Stimulated activated CD8-positive, alpha-beta memory T cell treated with anti-CD3 and anti-CD28 coated beads, Interleukin-15, amount 100 ng/mL, for 48 hours (primary cell): ENCODE data around the gene TECPR2.
A peak's percentile ranks its signal among the peaks of the same experiment; 100 is the strongest.

Experiments used
- DNase-seq, 2 donors: peaks; one replicate each; pipeline ENCODE4 v3.0.0-alpha.2; 2020; ENCODE audit warnings: low read depth in 2 of 2

TECPR2 gene

DNA sequence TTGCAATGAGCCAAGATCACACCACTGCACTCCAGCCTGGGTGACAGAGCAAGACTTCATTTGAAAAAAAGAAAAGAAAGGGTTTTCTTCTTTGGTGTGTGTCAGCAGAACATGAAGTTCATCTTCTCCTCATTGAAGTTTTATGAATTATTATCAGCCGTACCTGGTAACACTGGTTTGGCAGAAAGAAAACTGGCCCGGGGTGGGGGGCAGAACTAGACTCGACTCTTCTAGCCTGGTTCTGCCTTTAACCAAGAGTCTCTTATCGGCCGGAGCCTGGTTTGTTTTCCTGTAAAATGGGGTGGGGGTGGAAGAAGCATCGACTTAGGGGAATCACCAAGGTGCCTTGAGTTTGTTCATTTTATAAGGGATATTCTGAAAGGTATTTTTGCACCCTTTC is 64.1 kb downstream of the TECPR2 start:
- DNase-seq: no peak

DNA sequence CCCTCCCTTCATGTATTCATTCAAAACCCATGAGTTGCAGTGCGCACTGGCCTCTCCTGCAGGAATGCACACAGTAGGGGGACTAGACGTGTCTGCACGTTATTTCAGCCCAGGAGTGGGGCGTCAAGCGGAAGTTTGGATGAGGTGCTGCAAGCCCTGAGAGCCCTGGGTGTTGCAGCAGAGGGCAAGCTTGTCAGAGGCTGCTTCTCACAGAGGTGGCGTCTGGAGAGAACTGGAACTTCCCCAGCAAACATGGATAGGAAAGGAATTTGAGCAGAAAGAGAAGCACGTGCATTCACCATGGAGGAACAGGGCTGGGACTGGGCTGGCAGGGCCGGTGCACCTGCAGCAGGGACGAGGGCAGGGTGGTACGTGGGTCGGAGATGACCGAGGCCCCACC is 64.9 kb downstream of the TECPR2 start:
- no peak for DNase-seq

DNA sequence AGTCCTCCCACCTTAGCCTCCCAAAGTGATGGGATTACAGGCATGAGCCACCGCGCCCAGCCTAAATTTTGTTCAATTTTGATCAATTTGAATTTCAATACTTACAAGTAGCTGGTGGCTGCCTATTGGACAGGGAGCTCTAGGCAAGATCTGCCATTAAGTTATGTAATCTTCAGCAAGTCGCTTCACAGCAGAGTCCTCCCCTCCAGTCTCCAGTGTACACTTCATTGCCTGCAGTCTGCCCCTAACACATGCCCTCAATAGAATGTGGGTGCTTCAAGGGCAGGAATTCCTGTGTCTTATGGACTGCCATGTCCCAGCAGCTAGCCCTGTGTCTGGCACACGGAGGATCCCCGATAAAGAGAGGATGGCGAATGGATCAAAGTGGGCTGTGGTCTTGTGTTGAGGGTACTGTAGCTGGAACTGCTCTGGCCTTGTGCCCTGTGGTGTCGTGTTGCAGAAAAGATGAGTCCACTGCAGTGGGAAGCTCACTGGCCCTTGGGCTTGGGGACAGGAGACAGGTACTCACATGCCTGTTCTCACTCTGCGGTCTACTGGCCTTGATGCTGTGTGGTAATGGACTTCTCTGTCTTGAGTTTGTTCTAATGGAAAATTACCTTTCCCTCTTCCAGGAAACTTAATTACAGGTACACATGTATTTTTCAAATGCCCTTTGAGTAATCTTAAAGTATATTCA is 67.6 kb downstream of the TECPR2 start:
- DNase-seq: no peak

DNA sequence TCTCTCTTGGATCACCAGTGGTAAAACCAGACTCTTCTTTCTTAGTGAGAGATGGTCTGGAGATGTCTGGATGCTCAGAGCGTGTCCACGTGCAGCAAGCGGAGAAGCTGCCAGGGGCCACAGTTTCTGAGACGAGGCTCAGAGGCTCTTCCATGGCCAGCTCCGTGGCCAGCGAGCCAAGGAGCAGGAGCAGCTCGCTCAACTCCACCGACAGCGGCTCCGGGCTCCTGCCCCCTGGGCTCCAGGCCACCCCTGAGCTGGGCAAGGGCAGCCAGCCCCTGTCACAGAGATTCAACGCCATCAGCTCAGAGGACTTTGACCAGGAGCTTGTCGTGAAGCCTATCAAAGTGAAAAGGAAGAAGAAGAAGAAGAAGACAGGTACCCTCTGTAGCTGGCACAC is 69.0 kb downstream of the TECPR2 start:
- no peak for DNase-seq

DNA sequence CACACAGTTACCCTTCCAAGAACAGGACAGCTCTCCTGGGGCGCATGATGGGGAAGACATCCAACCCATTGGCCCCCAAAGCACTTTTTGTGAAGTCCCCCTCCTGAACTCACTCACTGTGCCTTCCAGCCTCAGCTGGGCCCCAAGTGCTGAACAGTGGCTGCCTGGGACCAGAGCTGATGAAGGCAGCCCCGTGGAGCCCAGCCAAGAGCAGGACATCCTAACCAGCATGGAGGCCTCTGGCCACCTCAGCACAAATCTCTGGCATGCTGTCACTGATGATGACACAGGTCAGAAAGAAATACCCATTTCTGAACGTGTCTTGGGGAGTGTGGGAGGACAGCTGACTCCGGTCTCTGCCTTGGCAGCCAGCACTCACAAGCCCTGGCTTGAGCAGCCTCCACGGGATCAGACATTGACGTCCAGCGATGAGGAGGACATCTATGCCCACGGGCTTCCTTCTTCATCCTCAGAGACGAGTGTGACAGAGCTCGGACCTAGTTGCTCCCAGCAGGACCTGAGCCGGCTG is 72.0 kb downstream of the TECPR2 start:
- no peak for DNase-seq

DNA sequence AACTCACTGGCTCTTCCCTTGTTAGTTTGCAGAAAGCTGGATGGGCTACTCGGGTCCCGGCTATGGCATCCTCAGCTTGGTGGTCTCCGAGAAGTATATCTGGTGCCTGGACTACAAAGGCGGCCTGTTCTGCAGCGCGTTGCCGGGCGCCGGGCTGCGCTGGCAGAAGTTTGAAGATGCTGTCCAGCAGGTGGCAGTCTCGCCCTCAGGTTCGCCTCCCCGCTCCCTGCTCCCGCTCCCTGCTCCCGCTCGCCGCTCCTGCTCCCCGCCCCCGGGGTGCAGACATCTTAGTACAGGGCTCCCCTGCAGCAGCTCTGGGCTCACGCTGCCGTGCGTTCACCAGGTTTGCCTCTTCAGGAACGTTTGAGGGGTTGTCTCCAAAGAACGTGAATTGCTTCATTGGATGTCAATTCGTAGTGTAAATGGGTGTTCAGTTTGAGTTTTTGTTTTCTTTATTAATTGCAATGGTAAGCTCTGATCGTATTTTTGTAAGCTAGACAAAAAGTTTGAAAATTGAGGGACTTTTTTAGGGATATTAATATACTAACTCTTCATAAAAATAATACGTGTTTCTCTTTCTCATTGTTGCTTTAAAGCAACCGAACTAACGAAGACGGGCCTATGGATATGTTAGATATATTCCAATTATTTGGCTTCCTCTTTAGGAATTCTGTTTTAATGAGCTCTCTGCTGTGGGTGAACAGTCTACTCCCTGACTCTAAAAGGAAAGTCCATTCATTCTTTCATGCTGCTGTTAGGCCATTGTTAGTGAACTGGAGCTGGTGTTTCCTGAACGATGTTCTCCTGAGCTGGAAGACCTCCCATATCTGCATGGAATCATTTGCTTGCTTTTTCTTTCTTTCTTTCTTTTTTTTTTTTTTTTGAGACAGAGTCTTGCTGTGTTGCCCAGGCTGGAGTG is 75.5 kb downstream of the TECPR2 start:
- peak; percentile 44 to 45 for DNase-seq

DNA sequence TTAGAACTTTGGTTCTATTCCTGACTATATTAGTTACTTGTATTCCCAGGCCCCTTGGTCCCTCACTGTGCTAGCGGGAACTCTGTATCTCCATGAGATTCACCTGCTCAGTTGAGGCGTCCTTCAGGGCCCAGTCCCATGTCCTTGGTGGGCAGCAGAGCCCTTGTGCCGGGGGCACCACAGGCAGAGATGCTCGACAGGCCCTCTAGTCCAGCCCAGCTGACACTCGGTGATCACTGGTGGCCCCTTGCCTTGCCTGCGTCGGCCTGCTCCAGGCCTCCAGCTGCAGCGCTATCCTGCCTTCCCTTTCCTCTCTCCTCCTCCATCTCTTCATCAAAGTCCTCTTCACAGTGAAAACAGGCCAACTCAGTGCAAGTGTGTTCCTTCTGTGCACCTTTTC is 76.8 kb downstream of the TECPR2 start:
- no peak for DNase-seq

DNA sequence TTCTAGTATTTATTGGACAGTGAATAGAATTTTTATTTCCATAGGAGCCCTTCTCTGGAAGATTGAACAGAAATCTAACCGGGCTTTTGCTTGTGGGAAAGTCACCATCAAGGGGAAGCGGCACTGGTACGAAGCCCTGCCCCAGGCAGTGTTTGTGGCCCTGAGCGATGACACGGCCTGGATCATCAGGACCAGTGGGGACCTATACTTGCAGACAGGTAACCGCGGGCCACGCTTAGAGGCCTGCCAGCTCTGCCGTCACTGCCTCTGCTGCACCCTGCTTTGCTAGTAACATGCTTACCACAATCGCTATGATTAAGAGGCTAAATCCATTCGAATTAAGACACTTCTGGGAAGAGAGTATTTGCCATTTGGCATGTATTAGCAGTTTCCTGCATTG is 77.7 kb downstream of the TECPR2 start:
- DNase-seq: no peak

DNA sequence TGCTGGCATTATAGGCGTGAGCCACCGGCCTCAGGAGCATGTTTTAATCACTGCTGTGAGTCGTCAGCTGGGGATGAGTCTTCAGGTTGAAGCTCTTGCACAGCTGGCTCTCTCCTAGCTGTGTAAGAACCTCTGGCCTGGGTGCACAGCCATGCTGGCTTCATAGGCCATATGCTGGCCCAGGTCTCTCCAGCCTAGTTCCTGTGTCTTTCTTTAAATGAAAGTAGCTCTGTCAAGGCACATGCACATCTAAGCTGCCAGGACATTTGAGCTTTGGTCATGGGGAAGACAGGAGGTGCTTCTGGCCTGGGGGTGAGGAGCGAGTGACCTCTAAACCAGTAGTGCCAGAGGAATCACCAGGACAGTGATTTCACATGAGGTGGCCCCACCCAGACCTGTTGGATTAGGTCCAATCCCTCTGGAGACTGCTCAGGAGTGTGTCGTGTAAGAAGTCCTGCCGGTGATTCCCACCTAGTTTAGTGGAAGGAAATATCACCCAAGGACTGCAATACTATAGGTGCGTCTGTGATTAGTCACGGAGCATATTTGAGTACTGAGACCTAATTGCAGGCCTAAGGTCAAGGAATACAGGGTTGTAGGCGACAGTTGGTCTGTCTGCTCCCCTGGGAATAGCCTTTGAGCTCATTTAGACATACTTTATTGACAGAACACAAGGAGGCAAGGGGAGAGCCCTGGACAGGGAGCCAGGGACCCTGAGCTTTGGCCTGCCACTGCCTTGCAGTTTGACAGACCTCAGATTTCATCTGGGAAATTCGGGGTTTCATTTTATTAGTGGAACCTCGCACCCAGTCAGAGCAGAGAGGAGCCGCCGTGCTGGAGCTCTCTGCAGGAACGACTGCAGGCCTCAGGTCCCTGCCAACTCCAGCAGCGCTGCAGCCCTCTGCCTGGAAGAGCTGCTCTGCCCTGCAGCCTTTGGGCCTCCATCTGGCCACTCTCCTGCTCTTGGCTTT is 79.8 kb downstream of the TECPR2 start:
- no peak for DNase-seq

DNA sequence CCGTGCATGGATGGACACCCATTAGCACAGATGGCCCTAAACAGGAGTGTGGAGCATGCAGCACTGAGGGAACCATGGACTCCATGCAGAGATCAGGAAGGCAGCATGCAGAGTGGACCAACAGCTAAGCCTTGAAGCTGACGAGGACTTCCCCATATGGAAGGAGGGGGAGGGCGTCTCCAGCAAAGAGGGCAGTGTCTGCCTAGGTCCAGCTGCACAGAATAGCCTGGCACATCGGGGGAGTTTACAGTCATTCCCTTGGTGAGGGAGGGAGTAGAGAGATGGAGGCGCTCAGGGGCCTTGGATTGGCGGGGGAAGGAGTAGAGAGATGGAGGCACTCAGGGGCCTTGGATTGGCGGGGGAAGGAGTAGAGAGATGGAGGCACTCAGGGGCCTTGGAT is 82.3 kb downstream of the TECPR2 start:
- DNase-seq: no peak

DNA sequence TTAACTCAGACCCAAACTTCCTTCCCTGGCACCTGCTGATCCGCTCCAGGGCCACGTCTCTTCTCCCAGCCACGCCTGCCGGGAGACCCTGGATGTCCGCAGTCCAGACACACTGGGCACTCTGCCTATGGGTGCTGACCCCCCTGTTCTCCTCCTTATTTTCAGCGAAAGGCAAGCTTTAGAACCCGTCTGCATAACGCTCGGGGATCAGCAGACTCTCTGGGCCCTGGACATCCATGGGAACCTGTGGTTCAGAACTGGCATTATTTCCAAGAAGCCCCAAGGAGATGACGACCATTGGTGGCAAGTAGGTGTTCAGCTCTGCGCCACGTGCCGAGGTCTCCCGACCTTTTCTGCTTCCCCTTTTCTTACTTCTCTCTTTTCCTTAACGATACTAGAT is 82.9 kb downstream of the TECPR2 start:
- DNase-seq: no peak

DNA sequence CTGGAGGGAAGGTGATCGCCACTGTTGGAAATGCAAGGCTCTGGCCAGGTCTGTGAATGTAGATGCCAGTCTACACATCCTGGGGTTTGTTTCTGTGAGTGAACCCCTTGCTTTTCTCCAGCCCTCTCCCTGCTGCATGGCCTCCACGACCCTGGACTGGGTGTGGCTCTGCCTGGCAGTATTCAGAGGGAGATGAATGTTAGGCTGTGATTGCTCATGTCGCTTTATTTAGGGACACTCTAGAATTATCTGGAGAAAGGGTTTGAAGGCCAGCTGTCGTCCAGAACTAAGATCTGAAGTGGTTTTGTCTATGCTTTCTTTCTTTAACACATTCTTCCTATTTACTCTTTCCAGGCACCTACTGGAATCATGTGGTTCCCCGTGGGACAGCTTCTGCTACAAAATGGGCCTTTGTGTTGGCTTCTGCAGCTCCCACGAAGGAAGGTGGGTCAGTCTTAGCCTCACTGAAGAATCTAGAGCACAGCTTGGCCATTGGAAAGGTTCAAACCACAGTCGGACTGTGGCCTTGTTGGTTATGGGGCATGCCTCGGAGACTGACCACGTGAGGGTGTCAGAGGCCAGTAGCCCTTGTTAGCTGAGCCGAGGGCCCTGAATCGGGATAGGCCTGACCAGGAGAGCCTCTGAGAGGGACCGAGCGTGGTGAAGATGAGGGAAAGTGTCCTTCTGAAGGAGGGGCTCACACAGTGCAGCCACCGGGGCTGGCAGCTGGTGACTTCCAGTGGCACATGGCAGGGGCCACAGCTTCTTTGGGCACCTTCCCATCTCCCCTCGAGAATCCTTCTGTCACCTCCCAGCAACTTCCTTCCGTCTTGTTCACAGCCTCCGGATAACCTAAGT is 87.7 kb downstream of the TECPR2 start:
- no peak for DNase-seq

DNA sequence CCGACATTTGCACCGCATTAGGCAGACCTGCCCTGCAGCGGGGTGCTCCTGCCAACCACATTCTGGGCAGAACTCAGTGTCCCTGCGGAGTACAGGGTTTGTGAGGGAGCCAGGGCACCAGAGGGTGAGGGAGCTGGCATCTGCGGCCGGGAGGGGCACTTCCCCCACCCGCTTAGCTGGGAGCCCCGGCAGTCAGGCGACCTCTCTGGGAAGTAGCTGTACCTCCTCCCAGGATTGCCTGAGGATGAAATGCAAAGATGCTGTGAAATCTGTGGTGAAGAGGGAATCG is 88.3 kb downstream of the TECPR2 start:
- no peak for DNase-seq

DNA sequence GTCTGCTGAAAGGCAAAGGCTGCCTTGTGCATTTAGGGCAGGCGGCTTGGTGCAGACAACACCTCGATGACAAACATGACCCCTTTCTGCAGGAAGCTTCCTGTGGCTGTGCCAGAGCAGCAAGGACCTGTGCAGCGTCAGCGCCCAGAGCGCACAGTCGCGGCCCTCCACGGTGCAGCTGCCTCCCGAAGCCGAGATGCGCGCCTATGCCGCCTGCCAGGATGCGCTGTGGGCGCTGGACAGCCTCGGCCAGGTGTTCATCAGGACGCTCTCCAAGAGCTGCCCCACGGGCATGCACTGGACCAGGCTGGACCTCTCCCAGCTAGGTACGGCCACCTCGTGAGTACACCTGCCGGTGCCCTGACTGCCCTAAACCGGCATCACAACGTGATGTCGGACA is 89.6 kb downstream of the TECPR2 start:
- DNase-seq: no peak

DNA sequence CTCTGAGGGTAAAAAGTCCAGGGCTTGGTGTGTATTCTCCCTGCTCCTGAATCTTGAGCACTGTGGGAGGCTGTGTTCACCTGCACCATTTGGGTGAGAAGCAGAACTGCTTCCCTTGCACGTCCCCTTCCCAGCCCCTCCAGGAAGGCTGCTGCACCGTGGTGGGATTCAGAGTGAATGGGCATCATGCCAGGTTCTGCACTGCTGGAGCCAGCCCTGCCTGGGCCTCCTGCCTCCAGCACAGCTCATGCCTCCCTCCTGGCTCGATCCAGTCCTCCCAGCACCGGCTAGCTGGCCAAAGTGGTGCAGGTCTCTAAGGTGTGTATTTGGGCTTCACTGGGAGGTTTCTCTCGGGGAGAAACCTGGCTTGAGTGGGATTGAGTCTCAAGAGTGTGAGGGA is 92.0 kb downstream of the TECPR2 start:
- no peak for DNase-seq

DNA sequence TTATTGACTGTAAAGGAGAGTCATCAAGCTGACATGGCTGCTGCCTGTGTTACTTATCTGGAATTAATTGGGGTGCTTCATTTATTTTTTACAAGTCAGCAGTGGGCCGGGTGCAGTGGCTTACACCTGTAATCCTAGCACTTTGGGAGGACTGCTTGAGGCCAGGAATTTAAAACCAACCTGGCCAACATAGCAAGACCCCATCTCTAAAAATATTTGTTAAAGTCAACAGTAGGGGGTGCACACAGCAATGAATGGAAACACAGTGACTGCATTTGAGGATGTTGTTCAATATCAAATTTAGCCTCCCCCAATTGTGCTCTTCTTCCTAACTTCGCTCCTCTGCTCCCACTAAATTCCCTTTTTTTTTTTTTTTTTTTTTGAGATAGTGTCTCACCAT is 94.8 kb downstream of the TECPR2 start:
- DNase-seq: no peak

DNA sequence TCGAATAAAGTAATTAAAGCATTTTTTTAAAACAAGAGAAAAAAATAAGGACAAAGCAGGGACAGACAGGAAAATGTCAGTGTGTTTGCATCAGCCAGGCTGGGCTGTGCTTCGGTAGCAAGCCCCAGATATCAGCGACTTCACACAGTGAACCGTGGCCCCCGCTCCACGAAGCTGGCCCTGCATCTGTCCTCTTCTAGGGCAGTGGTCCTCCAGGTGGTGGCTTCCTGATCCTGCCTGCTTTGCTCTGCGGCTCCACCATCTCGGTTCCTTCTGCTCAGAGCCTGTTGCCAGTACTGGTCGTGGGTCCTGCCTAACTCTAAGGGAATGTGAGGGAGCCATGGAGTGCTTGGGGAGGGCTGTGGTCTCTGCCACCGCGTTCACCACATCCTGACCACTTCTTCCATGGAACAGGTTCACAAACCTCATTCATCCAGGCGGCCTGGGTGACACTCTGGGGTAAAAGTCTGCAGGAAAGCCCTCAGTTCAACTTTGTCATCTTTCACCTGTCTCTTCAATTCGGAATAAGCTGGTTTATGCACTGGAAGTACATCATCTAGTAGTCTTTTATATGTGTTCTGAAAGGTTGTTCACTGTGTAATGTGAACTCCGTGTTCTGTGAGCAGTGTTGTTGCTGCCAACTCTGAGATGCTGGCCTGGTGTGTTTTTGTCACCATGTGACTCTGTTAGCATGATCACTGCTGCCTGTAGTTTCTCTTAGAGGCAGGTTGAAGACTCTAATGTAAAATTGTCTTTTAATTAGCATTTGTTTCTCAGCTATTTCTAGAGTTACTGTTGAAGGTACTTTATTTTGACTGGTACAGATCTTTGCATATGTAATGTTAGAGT is 99.0 kb downstream of the TECPR2 start:
- DNase-seq: no peak

DNA sequence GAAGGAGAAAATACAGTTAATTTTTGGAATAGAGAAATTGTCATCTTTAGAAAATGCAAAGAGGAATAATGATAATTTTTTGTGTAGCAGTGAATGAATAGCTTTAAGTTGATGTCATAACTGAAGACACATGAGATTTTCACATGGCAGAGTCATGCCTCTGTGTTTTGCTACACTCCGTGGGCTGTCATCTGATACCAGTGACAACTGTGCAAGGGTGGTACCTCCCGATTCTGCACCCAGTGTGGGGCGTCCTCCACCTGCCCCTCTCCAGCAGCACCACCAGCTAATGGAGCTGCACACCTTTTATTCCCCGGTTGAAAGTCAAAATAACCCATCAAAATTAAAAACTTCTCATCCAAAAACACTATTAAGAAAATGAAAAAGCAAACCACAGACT is 99.7 kb downstream of the TECPR2 start:
- no peak for DNase-seq

DNA sequence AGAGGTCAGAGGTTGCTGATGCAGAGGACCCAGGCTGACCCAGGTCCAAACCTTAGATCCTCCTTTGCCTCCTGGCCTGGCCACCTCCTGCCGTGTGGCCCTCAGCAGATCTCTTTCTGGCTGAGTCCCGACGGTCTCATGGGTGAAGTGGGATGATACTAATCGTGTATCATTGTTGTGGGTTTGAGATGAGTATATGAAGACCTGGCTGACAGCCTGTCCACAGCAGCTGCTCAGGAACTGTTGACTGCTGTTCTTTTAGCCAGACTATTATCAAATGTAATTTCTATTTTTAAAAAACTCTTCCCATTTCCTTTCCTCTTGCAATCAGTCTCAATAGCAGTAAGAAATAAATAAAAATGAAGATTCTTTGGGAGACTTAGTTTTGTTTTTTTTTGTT is 101.3 kb downstream of the TECPR2 start:
- DNase-seq: no peak

DNA sequence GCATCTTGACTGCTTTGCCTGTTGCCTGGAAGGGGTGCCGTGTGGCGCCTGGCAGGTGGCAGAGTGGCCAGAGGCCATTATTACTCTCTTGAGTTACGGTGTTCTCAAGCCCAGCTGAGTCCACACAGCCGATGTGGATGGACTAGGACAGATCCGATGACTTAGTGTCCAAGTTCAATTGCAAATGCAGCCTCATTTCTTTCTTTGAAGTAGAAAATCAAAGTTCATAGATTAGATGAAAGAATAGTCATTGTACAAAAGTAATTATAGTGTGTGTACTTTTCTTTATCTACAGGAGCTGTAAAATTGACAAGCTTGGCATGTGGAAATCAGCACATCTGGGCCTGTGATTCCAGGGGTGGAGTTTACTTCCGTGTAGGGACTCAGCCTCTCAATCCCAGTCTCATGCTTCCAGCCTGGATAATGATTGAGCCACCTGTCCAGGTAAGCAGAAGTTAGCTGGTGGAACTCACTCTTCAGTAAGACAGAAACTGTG is 102.2 kb downstream of the TECPR2 start:
- no peak for DNase-seq
